Activated CD4-positive, alpha-beta memory T cell treated with anti-CD3 and anti-CD28 coated beads, Interleukin-2, amount 10 ng/mL, durations not matched to agents 7 days and 5 days (primary cell): ENCODE results near the gene ZNF473. TPM values are rescaled to one million over a fixed set of nuclear protein-coding genes. Genes with fewer than 3 reads are reported as not detected.
"Not testable (repeated sequence)": the region's sequence is repeated elsewhere in the genome, so short reads cannot be mapped to it uniquely, and the experiment has no call there.

ENCODE experiments used
- CTCF ChIA-PET: fragments of 350-600 bp; sonication (Branson Sonifier 250); formaldehyde crosslinking; loops from one replicate; lab custom pipeline; 2021; ENCODE audit warnings: antibody characterized with exemption, inconsistent platforms; lab: Charles Lee
- POLR2A ChIA-PET: fragments of 350-600 bp; sonication (Branson Sonifier 250); formaldehyde crosslinking; loops from one replicate; lab custom pipeline; 2021; ENCODE audit warnings: antibody characterized with exemption; lab: Charles Lee
- DNase-seq: peaks from one replicate; pipeline ENCODE4 v3.0.0-alpha.2; 2020
- H3K27ac Mint-ChIP-seq: one replicate; pipeline ENCODE4 v1.8.0; 2021; ENCODE audit warnings: mild to moderate bottlenecking, mixed read lengths
- H3K27me3 Mint-ChIP-seq: one replicate; pipeline ENCODE4 v1.8.0; 2021; ENCODE audit warnings: mixed read lengths
- H3K36me3 Mint-ChIP-seq: one replicate; pipeline ENCODE4 v1.8.0; 2021; ENCODE audit warnings: low read depth, mixed read lengths
- H3K4me1 Mint-ChIP-seq: one replicate; pipeline ENCODE4 v1.8.0; 2021; ENCODE audit warnings: mixed read lengths
- H3K4me3 Mint-ChIP-seq: one replicate; pipeline ENCODE4 v1.8.0; 2021; ENCODE audit warnings: mild to moderate bottlenecking, mixed read lengths
- H3K9me3 Mint-ChIP-seq: one replicate; pipeline ENCODE4 v1.8.0; 2021; ENCODE audit warnings: mixed read lengths
- total RNA-seq, 2 experiments: library from RNA; stranded (reverse); gene quantifications; one replicate each; pipeline ENCODE4 v1.2.3, GENCODE V29; 2021

Gene ZNF473
- total RNA-seq, 2 experiments from 2014 or later, result 8.0 to 8.1 TPM

DNA sequence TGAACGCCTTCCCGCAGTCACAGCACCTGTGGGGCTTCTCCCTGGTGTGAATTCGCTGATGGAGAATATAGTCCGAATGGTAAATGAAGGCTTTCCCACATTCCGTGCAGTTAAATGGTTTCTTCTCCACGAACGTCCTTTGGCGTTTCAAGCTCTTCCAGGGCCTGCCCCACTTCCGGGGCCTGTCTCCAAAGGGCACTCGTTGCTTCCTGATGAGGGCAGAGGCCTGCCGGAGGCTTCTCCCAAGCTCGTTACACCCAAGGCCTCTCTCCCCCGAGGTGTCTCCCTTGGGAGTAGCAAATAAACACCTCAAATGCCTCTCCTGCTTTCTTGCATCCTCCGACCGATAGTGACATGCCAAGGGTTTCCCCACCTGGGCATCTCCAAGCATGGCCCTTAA is 34.3 kb downstream of the ZNF473 start:
- ChIA-PET POLR2A (no interaction called here), CTCF (no interaction called here)

DNA sequence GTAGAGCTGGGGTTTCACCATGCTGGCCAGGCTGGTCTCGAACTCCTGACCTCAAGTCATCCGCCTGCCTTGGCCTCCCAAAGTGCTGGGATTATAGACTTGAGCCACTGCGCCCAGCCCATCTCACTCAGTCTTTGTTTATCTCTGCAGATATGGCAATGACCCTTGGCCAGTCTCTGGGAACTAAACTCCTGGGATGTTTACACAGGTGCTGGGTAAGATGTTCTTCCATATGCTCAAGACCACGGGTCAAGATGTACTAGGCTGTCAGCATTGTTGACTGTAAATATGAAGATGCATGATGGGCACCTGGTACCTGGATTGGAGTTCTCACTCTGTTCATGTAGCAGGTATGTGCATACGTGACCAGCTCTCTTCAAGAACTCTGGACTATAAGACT is 35.8 kb downstream of the ZNF473 start:
- Mint-ChIP-seq H3K9me3 (peaks cover 27% of the 10 kb centered on the region), H3K36me3 (peaks cover 15% of the 10 kb centered on the region), H3K4me1 (no peaks in the 10 kb centered on the region), H3K4me3 (no peak overlapping the region), H3K27me3 (no peaks in the 10 kb centered on the region), H3K27ac (no peak overlapping the region)
- ChIA-PET POLR2A (no interaction called here), CTCF (no interaction called here)
- DNase-seq, result no peak

More for the DNA sequence above, 34.3 kb downstream of the ZNF473 start:
- Mint-ChIP-seq H3K4me3 (no peak overlapping the region), H3K27me3 (no peaks in the 10 kb centered on the region), H3K4me1 (no peaks in the 10 kb centered on the region), H3K27ac (no peak overlapping the region), H3K9me3 (peaks cover 30% of the 10 kb centered on the region), H3K36me3 (peaks cover 18% of the 10 kb centered on the region)
- no peak for DNase-seq

DNA sequence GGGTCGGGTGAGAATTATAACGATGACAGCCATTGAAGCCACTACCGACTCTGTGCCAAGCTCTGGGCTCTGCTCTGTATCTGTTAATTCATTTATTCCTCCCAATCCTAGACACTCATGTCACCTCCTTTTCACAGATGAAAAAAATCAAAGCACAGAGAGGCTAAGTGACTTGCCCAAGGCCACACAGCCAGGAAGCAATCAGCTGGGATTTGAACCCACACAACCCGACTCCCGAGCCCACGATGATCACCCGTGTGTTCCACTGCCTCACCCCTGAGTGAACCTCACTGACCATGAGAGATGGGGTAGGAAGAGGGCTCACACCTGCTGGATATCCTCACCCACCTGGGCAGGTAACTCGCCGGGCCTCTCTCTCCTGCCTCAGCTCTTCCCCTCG is 40.1 kb downstream of the ZNF473 start:
- Mint-ChIP-seq H3K27me3 (no peaks in the 10 kb centered on the region), H3K4me3 (no peak overlapping the region), H3K9me3 (peaks cover 3% of the 10 kb centered on the region), H3K4me1 (no peaks in the 10 kb centered on the region), H3K27ac (no peak overlapping the region), H3K36me3 (no peaks in the 10 kb centered on the region)
- ChIA-PET CTCF (no interaction called here), POLR2A (no interaction called here)
- no peak for DNase-seq

DNA sequence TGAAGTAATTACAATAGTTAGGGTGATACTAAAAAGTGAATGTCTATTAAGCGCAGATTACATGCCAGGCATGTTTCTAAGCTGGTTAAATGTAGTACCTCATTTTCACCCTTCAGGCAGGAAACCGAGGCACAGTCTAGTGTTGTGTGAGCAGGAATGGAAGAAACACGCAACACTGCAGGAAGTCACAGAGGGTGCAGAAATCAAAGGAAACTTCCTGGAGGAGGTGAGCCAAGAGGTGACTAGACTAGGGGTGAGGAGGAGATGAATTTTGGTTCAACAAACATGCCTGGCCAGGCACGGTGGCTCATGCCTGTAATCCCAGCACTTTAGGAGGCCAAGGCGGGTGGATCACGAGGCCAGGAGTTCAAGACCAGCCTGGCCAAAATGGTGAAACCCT is 41.8 kb downstream of the ZNF473 start:
- no peaks in the 10 kb centered on the region for H3K27me3 Mint-ChIP-seq
- no peak for DNase-seq
- no peaks in the 10 kb centered on the region for H3K9me3 Mint-ChIP-seq
- no peaks in the 10 kb centered on the region for H3K36me3 Mint-ChIP-seq
- CTCF ChIA-PET, result no interaction called here
- H3K4me1 Mint-ChIP-seq, result no peaks in the 10 kb centered on the region
- H3K27ac Mint-ChIP-seq, result no peak overlapping the region
- no peak overlapping the region for H3K4me3 Mint-ChIP-seq
- POLR2A ChIA-PET, result no interaction called here

DNA sequence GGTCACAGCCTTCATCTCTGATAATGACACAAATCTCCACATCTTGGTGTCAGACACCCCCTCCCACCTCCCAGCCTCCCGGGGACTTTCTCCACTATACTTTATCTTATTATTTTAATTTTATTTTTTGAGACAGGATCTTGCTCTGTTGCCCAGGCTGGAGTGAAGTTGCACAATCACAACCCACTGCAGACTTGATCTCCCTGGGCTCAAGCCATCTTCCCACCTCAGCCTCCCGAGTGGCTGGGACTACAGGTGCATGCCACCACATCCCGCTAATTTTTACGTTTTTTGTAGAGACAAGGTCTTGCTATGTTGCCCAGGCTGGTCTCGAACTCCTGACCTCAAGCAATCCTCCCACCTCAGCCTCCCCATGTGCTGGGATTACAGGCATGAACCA is 42.6 kb downstream of the ZNF473 start:
- H3K27me3 Mint-ChIP-seq, H3K27ac Mint-ChIP-seq, DNase-seq, POLR2A ChIA-PET, H3K4me3 Mint-ChIP-seq, H3K9me3 Mint-ChIP-seq, CTCF ChIA-PET, H3K36me3 Mint-ChIP-seq, H3K4me1 Mint-ChIP-seq: not testable (repeated sequence)

DNA sequence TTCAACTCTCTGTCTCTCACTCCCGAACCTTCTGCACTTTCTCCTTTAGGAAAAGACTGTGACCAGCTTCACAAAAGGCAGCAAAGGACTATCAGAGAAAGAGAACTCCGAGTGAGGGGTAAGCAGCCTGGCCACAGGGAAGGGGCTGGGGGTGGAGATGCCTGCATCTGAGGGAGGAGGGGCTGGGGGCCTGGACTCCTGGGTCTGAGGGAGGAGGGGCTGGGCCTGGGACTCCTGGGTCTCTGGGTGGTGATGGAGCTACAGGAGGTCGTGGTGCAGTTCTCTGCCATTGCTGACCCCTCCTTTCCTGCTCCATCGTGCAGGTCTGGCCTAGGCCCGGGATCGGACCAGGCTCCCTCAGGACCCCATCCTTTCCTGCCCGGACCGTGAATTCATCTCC is 49.3 kb downstream of the ZNF473 start:
- H3K27me3 Mint-ChIP-seq, CTCF ChIA-PET, POLR2A ChIA-PET: not testable (repeated sequence)

DNA sequence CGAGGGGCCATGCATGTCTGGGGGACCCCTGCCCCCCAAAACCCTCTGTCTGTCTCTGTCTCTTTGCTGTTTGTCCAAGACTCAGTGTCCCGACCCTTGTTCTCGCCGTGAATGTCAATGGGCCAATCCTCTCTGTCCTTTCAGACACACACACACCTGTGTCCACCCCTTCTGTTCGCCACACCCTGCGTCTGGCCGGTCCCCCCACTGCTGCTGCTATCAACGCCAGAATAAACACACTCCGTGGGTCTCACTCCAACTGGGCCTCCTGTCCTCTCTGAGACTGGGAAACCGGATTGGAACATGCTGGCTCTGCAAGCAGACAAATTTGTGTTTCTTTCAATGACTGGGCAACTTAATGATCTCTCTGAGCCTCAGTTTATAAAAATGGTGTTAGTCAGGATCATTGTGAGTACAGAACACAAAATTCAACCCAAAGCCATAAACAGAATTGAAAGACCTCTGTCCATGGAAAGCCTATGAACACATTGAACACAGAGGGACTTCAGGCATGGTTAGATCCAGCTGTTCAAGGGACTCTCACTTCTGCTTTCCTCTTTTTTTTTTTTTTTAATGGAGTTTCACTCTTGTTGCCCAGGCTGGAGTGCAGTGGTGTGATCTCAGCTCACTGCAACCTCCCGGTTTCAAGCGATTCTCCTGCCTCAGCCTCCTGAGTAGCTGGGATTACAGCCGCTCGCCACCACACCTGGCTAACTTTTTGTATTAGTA is 50.0 kb downstream of the ZNF473 start:
- H3K27ac Mint-ChIP-seq, H3K27me3 Mint-ChIP-seq, CTCF ChIA-PET, H3K4me3 Mint-ChIP-seq, H3K9me3 Mint-ChIP-seq, DNase-seq, H3K36me3 Mint-ChIP-seq, H3K4me1 Mint-ChIP-seq, POLR2A ChIA-PET: not testable (repeated sequence)

More for the DNA sequence above, 49.3 kb downstream of the ZNF473 start:
- H3K27ac Mint-ChIP-seq, H3K9me3 Mint-ChIP-seq, H3K4me3 Mint-ChIP-seq, H3K4me1 Mint-ChIP-seq, DNase-seq, H3K36me3 Mint-ChIP-seq: not testable (repeated sequence)

DNA sequence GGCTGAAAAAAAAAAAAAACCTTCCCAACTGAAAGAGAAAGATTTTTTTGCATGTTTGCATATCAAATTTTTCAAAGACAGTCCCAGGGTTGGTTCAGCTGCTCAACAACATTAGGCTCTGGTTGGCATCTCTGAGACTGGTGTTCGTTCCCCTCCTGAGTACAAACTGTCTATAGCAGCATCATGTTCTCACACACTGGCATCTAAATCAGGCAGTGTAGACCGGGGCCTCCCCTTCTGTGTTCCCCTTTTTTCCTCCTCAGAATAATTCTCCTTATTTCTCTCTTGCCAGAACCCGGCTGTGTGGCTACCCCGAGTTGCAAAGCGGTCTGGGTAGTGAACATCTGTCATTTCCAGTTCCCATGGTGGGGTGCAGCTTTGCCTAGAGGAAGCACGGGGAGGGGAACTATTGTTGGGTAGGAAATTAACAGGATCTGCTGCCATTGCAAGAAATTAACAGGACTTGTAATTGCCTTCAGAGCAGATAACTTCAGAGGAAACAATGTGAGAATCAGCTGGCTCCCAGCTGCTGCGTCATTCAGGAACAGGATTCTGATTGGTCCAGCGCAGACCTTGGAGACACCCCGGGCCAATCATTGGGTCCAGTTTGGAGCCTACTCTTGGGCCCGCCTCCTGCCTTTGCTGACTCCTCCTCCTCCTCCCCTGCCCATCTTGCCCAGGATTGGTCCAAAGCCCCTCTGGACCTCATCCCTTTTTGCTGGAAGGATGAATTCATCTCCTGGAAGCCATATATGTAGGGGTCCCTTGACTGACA is 51.0 kb downstream of the ZNF473 start:
- CTCF ChIA-PET, H3K27me3 Mint-ChIP-seq, H3K9me3 Mint-ChIP-seq, POLR2A ChIA-PET, DNase-seq, H3K36me3 Mint-ChIP-seq, H3K4me1 Mint-ChIP-seq, H3K27ac Mint-ChIP-seq, H3K4me3 Mint-ChIP-seq: not testable (repeated sequence)

DNA sequence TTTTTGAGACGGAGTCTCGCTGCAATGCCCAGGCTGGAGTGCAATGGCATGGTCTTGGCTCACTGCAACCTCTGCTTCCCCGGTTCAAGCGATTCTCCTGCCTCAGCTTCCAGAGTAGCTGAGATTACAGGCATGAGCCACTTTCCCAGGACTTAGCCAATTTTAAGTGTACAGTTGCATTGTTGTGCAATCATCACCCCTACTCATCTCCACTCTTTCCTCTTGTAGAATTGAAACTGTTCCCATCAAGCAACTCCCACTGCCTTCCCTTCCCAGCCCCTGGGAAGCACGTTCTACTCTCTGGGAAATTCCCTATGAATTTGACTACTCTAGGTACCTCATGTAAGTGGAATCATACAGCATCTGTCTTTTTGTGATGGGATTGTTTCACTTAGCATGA is 53.2 kb downstream of the ZNF473 start:
- H3K4me3 Mint-ChIP-seq, H3K27me3 Mint-ChIP-seq, H3K9me3 Mint-ChIP-seq, CTCF ChIA-PET, H3K4me1 Mint-ChIP-seq, POLR2A ChIA-PET, H3K27ac Mint-ChIP-seq, H3K36me3 Mint-ChIP-seq, DNase-seq: not testable (repeated sequence)

DNA sequence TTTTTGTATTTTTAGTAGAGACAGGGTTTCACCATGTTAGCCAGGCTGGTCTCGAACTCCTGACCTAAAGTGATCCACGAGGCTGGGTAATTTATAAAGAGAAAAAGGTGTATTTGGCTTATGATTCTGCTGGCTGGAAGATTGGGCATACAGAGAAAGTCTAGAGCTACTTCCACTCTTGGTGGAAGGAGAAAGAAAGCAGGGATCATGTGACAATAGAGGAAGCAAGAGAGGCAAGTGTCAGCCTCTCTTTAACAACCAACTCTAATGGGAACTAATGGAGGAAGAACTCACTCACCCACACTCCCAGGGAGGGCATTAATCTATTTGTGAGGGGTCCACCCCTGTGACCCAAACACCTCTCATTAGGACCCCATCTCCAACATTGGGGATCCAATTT is 58.6 kb downstream of the ZNF473 start:
- H3K9me3 Mint-ChIP-seq, H3K4me3 Mint-ChIP-seq, H3K27me3 Mint-ChIP-seq, DNase-seq, CTCF ChIA-PET, H3K4me1 Mint-ChIP-seq, H3K36me3 Mint-ChIP-seq, H3K27ac Mint-ChIP-seq, POLR2A ChIA-PET: not testable (repeated sequence)

DNA sequence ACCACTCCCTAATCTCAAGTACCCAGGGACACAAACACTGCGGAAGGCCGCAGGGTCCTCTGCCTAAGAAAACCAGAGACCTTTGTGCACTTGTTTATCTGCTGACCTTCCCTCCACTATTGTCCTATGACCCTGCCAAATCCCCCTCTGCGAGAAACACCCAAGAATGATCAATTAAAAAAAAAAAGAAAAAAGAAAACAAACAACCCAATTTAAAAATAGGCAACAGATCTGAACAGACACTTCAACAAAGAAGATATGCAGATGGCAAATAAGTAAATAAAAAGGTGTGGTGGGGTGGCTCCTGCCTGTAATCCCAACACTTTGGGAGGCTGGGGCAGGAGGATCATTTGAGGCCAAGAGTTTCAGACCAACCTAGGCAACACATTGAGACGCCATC is 61.3 kb downstream of the ZNF473 start:
- H3K4me1 Mint-ChIP-seq, H3K27me3 Mint-ChIP-seq, CTCF ChIA-PET, DNase-seq, H3K27ac Mint-ChIP-seq, H3K9me3 Mint-ChIP-seq, H3K4me3 Mint-ChIP-seq, H3K36me3 Mint-ChIP-seq, POLR2A ChIA-PET: not testable (repeated sequence)

DNA sequence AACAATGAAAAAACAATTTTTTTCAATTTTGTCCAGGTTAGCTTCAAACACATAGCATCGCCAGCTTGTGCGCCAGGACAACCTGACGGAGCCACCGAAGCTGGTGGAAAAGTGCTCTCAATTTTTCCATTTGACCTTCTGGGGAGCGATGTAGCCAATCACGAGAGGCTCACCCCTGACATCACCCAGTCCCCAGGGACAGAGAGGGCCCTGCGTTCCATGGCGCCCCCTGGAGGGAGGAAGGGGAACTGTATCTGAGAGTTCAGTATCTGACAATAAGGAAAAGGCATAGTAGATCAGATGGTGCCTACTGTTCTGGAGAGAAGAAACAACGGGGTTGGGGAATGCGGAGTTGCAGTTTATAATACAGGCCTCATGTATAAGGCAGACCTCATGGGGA is 64.9 kb downstream of the ZNF473 start:
- CTCF ChIA-PET, H3K4me3 Mint-ChIP-seq, H3K4me1 Mint-ChIP-seq, POLR2A ChIA-PET, H3K27ac Mint-ChIP-seq, H3K9me3 Mint-ChIP-seq, H3K27me3 Mint-ChIP-seq, H3K36me3 Mint-ChIP-seq: not testable (repeated sequence)
- DNase-seq, result peak; percentile 41

DNA sequence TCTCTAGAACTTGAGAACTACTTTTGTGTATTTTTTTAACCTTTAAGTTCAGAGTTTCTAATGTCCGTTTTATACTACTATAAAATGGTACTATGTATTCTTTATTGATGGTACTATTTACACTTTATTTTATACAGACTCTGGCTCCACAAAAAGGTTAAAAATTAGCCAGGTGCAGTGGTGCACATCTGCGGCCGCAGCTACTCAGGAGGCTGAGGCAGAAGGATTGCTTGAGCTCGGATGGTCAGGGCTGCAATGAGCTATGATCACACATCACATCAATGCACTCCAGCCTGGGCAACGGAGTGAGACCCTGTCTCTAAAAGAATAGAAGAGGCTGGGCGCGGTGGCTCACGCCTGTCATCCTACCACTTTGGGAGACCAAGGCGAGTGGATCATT is 66.0 kb downstream of the ZNF473 start:
- H3K9me3 Mint-ChIP-seq, H3K27ac Mint-ChIP-seq, H3K4me3 Mint-ChIP-seq, H3K36me3 Mint-ChIP-seq, CTCF ChIA-PET, POLR2A ChIA-PET, H3K4me1 Mint-ChIP-seq, H3K27me3 Mint-ChIP-seq, DNase-seq: not testable (repeated sequence)

DNA sequence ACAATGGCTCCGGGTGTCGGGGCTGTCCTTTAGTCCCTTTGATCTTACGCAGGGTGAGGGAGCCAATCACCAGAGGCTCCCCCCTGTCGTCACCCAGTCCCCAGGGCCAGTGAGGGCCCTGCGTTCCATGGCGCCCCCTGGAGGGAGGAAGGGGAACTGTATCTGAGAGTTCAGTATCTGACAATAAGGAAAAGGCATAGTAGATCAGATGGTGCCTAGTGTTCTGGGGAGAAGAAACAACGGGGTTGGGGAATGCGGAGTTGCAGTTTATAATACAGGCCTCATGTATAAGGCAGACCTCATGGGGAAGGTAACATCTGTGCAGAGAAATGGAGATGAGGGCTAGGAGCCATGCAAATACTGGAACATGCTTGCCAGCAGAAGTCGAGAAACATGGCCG is 66.8 kb downstream of the ZNF473 start:
- H3K9me3 Mint-ChIP-seq, H3K27ac Mint-ChIP-seq, H3K4me1 Mint-ChIP-seq, H3K27me3 Mint-ChIP-seq, H3K4me3 Mint-ChIP-seq, POLR2A ChIA-PET, CTCF ChIA-PET, DNase-seq, H3K36me3 Mint-ChIP-seq: not testable (repeated sequence)
